HG02943 (cell line): ENCODE data around the gene LRTM1.

Source experiments
- ATAC-seq: cut with Tn5 transposase; IDR thresholded peaks from one replicate; pipeline ENCODE4 v1.9.1; 2021; ENCODE audit warnings: mild to moderate bottlenecking, low read depth, moderate library complexity; ENCODE audit not compliant: unreplicated experiment

The LRTM1 gene

GRCh38 chr3:54941690-54942362 is 14.0 kb upstream of the LRTM1 start:
- no peak for ATAC-seq

- ATAC-seq, result no peak
These were observed 13.1 kb upstream of the LRTM1 start for GRCh38 chr3:54940971-54941370.

- ATAC-seq, result no peak
These were observed 11.9 kb upstream of the LRTM1 start for GRCh38 chr3:54939557-54940300.

GRCh38 chr3:54936561-54936960 is 8.7 kb upstream of the LRTM1 start:
- no peak for ATAC-seq

DNA sequence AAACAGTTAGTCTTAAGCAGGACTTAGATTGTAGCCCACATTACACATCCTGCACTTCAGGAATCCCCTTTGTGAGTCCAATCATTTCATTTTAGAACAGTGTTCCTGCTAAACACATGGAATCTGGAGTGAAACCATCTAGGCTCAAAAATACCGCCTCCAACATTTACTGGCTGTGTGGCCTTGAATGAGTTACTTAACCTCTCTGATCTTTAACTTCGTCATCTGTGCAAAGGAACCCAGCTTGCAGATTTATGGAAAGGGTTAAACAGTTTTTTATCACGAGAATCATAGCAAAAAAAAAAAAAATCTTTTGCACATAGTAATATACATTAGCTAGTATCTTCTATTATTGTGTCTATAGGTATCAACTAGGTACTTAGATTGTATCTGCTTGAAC is 8.0 kb upstream of the LRTM1 start:
- no peak for ATAC-seq

DNA sequence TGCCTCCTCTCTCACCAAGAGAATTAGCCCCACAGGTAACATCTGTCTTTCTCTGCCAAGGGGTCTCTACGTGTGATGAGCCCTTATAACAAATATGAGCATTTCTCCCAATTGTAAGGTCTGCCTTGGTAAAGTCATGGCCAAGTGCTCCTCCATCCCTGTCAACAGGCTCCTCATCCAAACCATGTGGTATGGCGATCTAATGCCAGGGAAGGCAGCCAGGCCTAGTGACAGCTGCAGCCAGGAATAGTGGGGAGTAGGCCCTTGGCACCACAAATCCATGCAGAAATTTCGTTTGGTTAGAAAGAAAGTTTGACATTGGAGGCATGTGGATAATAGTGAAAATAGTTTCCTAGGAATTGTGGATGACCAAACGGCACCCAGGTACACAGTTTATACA is 4.7 kb upstream of the LRTM1 start:
- ATAC-seq, result no peak

- ATAC-seq, result no peak
These were observed 3.3 kb upstream of the LRTM1 start for GRCh38 chr3:54931182-54931581.

GRCh38 chr3:54918516-54918915 is 9.3 kb downstream of the LRTM1 start:
- no peak for ATAC-seq

DNA sequence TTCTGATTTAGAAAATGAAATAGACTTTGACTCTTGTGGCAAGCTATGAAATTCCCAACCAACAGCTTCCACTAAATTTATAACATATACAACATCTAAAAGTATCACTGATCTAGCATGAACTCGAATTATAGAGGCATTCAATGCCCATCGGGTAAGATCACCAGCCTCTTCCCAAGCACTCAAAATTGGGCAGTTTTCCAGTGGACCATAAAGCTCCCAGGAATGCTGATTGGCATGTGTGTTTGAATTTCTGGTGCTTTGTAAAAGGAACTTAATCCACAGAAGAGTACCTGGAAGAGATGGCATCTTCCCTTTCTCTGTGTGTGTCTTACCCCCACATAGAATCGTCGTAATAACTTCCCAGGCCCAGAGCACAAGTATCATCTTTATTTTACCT is 10.0 kb downstream of the LRTM1 start:
- ATAC-seq, result no peak

GRCh38 chr3:54917174-54917573 is 10.7 kb downstream of the LRTM1 start:
- no peak for ATAC-seq

GRCh38 chr3:54916732-54917131 is 11.1 kb downstream of the LRTM1 start:
- no peak for ATAC-seq

DNA sequence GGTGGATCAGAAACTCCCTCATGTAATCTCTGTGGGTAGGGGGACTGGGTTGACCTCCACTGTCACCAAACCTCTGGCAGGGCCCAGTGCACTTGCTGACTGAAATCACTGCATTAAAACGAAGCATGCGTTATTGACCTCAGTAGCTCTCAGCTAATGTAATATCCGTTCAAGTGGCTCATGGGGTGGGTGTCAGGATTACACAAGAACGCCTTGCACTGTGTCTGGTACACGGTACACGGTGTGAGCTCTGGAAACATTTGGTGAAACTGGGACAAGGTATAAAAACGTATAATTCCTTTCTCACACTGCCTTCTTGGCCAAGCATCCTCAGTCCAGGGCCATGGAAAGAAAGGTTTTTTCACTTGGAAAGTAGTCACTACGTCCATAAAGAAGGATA is 11.9 kb downstream of the LRTM1 start:
- ATAC-seq, result no peak

DNA sequence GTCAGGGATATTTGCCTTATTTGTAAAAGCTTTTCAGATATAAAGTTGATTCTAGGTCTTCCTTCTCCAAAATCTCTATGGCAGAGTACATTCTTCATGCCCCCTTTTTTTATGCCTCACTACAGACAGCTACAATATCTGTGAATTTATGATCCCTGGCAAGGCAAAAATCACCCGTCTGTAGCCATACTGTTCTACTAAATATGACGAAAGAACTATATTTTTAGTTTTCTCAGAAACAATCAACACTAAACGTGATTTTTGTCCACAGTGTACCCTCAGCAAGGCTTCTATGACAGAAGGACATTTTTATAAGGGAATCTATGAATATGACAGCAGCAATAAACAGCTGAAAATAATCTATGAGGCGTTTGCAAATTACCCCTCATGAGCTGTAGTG is 12.7 kb downstream of the LRTM1 start:
- ATAC-seq, result no peak

GRCh38 chr3:54914180-54914579 is 13.7 kb downstream of the LRTM1 start:
- no peak for ATAC-seq

GRCh38 chr3:54909191-54909590 is 18.7 kb downstream of the LRTM1 start:
- no peak for ATAC-seq

DNA sequence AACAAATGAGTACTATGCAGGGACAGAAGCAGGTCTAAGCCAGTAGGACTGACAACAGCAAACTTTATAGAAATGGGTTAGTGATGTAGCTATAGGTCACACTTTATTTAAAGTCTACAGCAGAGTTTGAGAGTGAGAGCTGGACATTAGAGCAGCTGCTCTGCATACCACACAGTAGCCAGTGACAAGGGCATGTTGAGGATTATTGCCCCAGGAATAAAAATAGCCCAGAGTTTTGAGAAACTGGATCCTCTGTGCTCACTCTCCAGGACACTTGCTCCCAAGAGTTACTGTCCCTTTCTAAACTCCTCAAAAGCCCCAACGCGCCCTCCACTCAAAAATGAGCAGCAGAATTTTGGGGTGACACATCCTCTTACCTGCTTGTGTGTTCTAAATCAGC is 21.1 kb downstream of the LRTM1 start:
- no peak for ATAC-seq

GRCh38 chr3:54905920-54906319 is 21.9 kb downstream of the LRTM1 start:
- ATAC-seq, result no peak

- no peak for ATAC-seq
These were observed 22.5 kb downstream of the LRTM1 start for GRCh38 chr3:54905261-54905888.

- no peak for ATAC-seq
These were observed 25.8 kb downstream of the LRTM1 start for GRCh38 chr3:54901906-54902685.

GRCh38 chr3:54900838-54901591 is 26.8 kb downstream of the LRTM1 start:
- ATAC-seq, result no peak
